ENCODE measurements around the gene MACROD2.
"Not testable (repeated sequence)": the region's sequence is repeated elsewhere in the genome, so short reads cannot be mapped to it uniquely, and the experiment has no call there.

Gene MACROD2

GRCh38 chr20:14422892-14423291 lies 427.6 kb downstream of the MACROD2 start:
- no peak for DNase-seq

GRCh38 chr20:14431568-14431967 lies 436.3 kb downstream of the MACROD2 start:
- no peak for DNase-seq

GRCh38 chr20:14432085-14432484 lies 436.8 kb downstream of the MACROD2 start:
- no peak for DNase-seq

- DNase-seq: no peak
Measured at GRCh38 chr20:14432597-14432996, 437.3 kb downstream of the MACROD2 start.

GRCh38 chr20:14434384-14435136 lies 439.2 kb downstream of the MACROD2 start:
- DNase-seq: no peak

- DNase-seq: no peak
Measured at GRCh38 chr20:14441201-14441600, 445.9 kb downstream of the MACROD2 start.

- no peak for DNase-seq
Measured at GRCh38 chr20:14444106-14444505, 448.8 kb downstream of the MACROD2 start.

- DNase-seq: no peak
Measured at GRCh38 chr20:14445310-14445709, 450.0 kb downstream of the MACROD2 start.

GRCh38 chr20:14445902-14446301 lies 450.6 kb downstream of the MACROD2 start:
- no peak for DNase-seq

- DNase-seq: no peak
Measured at GRCh38 chr20:14446446-14446845, 451.1 kb downstream of the MACROD2 start.

- DNase-seq: no peak
Measured at GRCh38 chr20:14449323-14449722, 454.0 kb downstream of the MACROD2 start.

- DNase-seq: no peak
Measured at GRCh38 chr20:14450256-14450655, 454.9 kb downstream of the MACROD2 start.

GRCh38 chr20:14451458-14451857 lies 456.1 kb downstream of the MACROD2 start:
- DNase-seq: no peak

- no peak for DNase-seq
Measured at GRCh38 chr20:14453259-14453658, 457.9 kb downstream of the MACROD2 start.

- no peak for DNase-seq
Measured at GRCh38 chr20:14454296-14454695, 459.0 kb downstream of the MACROD2 start.

GRCh38 chr20:14467104-14467827 lies 471.9 kb downstream of the MACROD2 start:
- DNase-seq: not testable (repeated sequence)

- DNase-seq: no peak
Measured at GRCh38 chr20:14470231-14470899, 475.0 kb downstream of the MACROD2 start.

- DNase-seq: no peak
Measured at GRCh38 chr20:14470977-14471661, 475.8 kb downstream of the MACROD2 start.

- DNase-seq: no peak
Measured at GRCh38 chr20:14477125-14477524, 481.8 kb downstream of the MACROD2 start.

GRCh38 chr20:14478126-14478525 lies 482.8 kb downstream of the MACROD2 start:
- DNase-seq: no peak

- DNase-seq: no peak
Measured at GRCh38 chr20:14481863-14482262, 486.5 kb downstream of the MACROD2 start.

- DNase-seq: no peak
Measured at GRCh38 chr20:14488212-14488611, 492.9 kb downstream of the MACROD2 start.

Measured in NCI-H1092 (cell line).